SK-N-SH (cell line): ENCODE results near the gene TBX4.

Source experiments
- CTCF ChIP-seq: fragments of 200-600 bp; sonication (generic); IDR thresholded peaks from 2 replicates; pipeline ENCODE4 v1.6.1; 2017; ENCODE audit warnings: antibody characterized with exemption, mild to moderate bottlenecking, moderate library complexity
- IRF3 ChIP-seq: fragments of 150-350 bp; IDR thresholded peaks from 2 replicates; pipeline ENCODE4 v1.6.1; 2016; ENCODE audit warnings: mild to moderate bottlenecking, low read depth, low read length
- MAX ChIP-seq: IDR thresholded peaks from 2 replicates; pipeline ENCODE4 v1.4.0; 2012; ENCODE audit warnings: low read depth

DNA sequence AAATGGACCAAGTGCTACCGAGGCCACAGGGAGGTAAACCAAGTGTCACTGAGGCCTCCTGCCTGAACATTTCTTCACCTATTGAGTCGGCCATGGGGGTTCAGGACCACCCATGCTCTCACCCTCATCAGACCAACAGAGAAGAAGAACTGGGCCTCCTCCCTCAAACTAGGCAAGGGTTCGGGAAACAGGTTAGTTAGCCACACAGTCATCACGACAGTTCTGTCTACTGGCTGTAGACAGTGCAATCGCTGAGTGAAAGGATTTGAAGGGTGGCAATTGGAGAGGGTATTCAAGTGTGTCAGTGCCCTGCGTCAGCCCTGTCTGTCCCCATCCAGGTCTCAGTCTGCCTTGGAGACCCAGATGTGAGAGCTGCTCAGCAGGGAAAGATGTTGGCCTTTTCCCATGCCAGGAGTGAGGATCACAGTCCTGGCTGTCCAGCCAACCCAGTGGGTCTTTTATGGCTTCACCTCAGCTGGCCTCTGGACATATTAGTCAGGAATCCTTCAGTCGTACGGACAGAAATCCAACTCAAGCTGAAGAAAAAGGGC, 32.7 kb upstream of the TBX4 start:
- TF ChIP-seq CTCF, result no peak
- TF ChIP-seq IRF3, result no peak
- no peak for TF ChIP-seq MAX
